ENCODE measurements around the gene TMEM132A.

- TF ChIP-seq POLR2AphosphoS5 (IDR thresholded peaks at IDR 0.05; ENCODE audit: insufficient read depth in 1 of 2, low read depth in 1 of 2), result no peak
- TF ChIP-seq CTCF (IDR thresholded peaks at IDR 0.05), result no peak
- TF ChIP-seq POLR2A (IDR thresholded peaks at IDR 0.05), result no peak
Measured at GRCh38 chr11:60948250-60948649, 24.0 kb downstream of the TMEM132A start.

Measured in vagina (tissue), 2 donors.